Measurements from ENCODE around the gene VNN1. TPM values are rescaled to one million over a fixed set of nuclear protein-coding genes. Genes with fewer than 3 reads are reported as not detected.

Gene VNN1
- total RNA-seq, 1 donor from 2014 or later, result not detected

DNA sequence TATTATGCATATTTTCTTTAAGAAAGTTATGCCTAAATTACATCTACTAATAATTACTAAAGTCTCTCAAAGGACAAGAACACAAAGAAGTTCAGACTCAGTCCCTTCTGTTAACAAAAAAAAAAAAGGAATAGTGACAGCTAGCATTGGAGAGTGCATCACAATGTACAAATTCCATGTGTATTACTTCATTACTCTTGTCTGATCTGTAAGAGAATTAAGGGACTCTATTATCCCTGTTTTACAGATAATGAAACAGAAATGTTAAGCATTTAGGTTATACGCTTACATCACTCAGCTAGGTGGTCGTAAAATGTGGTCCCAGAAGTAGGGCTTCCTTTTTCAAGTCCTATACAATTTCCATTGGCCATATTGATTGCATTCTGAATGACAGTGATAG, 17.2 kb upstream of the VNN1 start:
- DNase-seq (ENCODE audit: low read depth) (peak; percentile 45), FAIRE-seq (no peak)
- no peaks in the 10 kb centered on the region for H3K36me3 ChIP-seq (ENCODE audit: control insufficient read depth, insufficient read depth, low read length)
- TF ChIP-seq CTCF (IDR thresholded peaks at IDR 0.05; ENCODE audit: insufficient read depth, low read length, severe bottlenecking), result no peak
- H3K27me3 ChIP-seq (ENCODE audit: control insufficient read depth, insufficient read depth, low read length), result no peaks in the 10 kb centered on the region
- no peak overlapping the region for H3K4me3 ChIP-seq (ENCODE audit: low read depth, low read length)

DNA sequence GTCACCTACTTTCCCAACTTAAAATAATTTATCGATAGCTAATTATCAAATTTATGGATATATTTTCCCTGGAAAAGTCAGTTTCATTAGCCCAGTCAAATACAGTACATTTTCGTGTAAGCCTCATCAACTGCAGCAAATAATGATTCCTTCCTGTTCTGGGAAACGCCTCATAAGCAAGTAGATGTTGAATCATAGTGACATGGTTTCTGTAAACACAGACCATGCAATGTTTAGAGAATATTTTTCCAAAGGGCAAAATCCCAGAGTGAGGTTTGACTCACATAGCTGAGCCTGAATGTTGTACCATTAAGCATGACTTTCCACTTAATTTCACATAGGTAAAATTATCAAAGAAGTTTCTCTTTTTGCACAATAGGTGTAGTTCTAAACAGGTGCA, 16.7 kb upstream of the VNN1 start:
- Histone ChIP-seq H3K27me3 (ENCODE audit: control insufficient read depth, insufficient read depth, low read length) (no peaks in the 10 kb centered on the region), H3K36me3 (ENCODE audit: control insufficient read depth, insufficient read depth, low read length) (no peaks in the 10 kb centered on the region), H3K4me3 (ENCODE audit: low read depth, low read length) (no peak overlapping the region)
- TF ChIP-seq CTCF (IDR thresholded peaks at IDR 0.05; ENCODE audit: insufficient read depth, low read length, severe bottlenecking), result no peak
- FAIRE-seq (peak; percentile 75), DNase-seq (ENCODE audit: low read depth) (peak; percentile 96)

- FAIRE-seq (no peak), DNase-seq (ENCODE audit: low read depth) (no peak)
- H3K4me3 ChIP-seq (ENCODE audit: low read depth, low read length), result no peak overlapping the region
- no peak for TF ChIP-seq CTCF (IDR thresholded peaks at IDR 0.05; ENCODE audit: insufficient read depth, low read length, severe bottlenecking)
- no peaks in the 10 kb centered on the region for H3K36me3 ChIP-seq (ENCODE audit: control insufficient read depth, insufficient read depth, low read length)
- H3K27me3 ChIP-seq (ENCODE audit: control insufficient read depth, insufficient read depth, low read length), result no peaks in the 10 kb centered on the region
Measured at GRCh38 chr6:132728616-132729015, 14.8 kb upstream of the VNN1 start.

- Histone ChIP-seq H3K4me3 (ENCODE audit: low read depth, low read length) (no peak overlapping the region), H3K36me3 (ENCODE audit: control insufficient read depth, insufficient read depth, low read length) (no peaks in the 10 kb centered on the region), H3K27me3 (ENCODE audit: control insufficient read depth, insufficient read depth, low read length) (no peaks in the 10 kb centered on the region)
- TF ChIP-seq CTCF (IDR thresholded peaks at IDR 0.05; ENCODE audit: insufficient read depth, low read length, severe bottlenecking), result no peak
- FAIRE-seq, result no peak
- no peak for DNase-seq (ENCODE audit: low read depth)
Measured at GRCh38 chr6:132726608-132726975, 12.7 kb upstream of the VNN1 start.

GRCh38 chr6:132725947-132726607, 12.2 kb upstream of the VNN1 start:
- TF ChIP-seq CTCF (IDR thresholded peaks at IDR 0.05; ENCODE audit: insufficient read depth, low read length, severe bottlenecking), result no peak
- no peak overlapping the region for H3K4me3 ChIP-seq (ENCODE audit: low read depth, low read length)
- DNase-seq (ENCODE audit: low read depth) (no peak), FAIRE-seq (no peak)
- H3K27me3 ChIP-seq (ENCODE audit: control insufficient read depth, insufficient read depth, low read length), result no peaks in the 10 kb centered on the region
- H3K36me3 ChIP-seq (ENCODE audit: control insufficient read depth, insufficient read depth, low read length), result no peaks in the 10 kb centered on the region

GRCh38 chr6:132725471-132725870, 11.6 kb upstream of the VNN1 start:
- FAIRE-seq (no peak), DNase-seq (ENCODE audit: low read depth) (no peak)
- no peak for TF ChIP-seq CTCF (IDR thresholded peaks at IDR 0.05; ENCODE audit: insufficient read depth, low read length, severe bottlenecking)
- Histone ChIP-seq H3K4me3 (ENCODE audit: low read depth, low read length) (no peak overlapping the region), H3K36me3 (ENCODE audit: control insufficient read depth, insufficient read depth, low read length) (no peaks in the 10 kb centered on the region), H3K27me3 (ENCODE audit: control insufficient read depth, insufficient read depth, low read length) (no peaks in the 10 kb centered on the region)

Measured in bronchial epithelial cell (primary cell).